Activated T-helper 17 cell treated with anti-CD3 and anti-CD28 coated beads, Interleukin-2, amount 50 U/mL, for 72 hours (primary cell): ENCODE data around the gene GSTP1. TPM values are rescaled to one million over a fixed set of nuclear protein-coding genes. Genes with fewer than 3 reads are reported as not detected.
"Not testable (repeated sequence)": the region's sequence is repeated elsewhere in the genome, so short reads cannot be mapped to it uniquely, and the experiment has no call there.

Source experiments
- ATAC-seq: fragments of 150-1000 bp; cut with Tn5 transposase; replicated peaks from 2 replicates; pipeline ENCODE4 v1.10.0; 2021; ENCODE audit warnings: mild to moderate bottlenecking, moderate library complexity
- H3K27ac Mint-ChIP-seq: one replicate; pipeline ENCODE4 v1.8.0; 2022; ENCODE audit warnings: mixed read lengths
- H3K27me3 Mint-ChIP-seq: one replicate; pipeline ENCODE4 v1.8.0; 2022; ENCODE audit warnings: mixed read lengths
- H3K36me3 Mint-ChIP-seq: one replicate; pipeline ENCODE4 v1.8.0; 2022; ENCODE audit warnings: low read depth, mild to moderate bottlenecking, mixed read lengths
- H3K4me1 Mint-ChIP-seq: one replicate; pipeline ENCODE4 v1.8.0; 2022; ENCODE audit warnings: mixed read lengths
- H3K4me3 Mint-ChIP-seq: one replicate; pipeline ENCODE4 v1.8.0; 2022; ENCODE audit warnings: mild to moderate bottlenecking, mixed read lengths
- H3K9me3 Mint-ChIP-seq: one replicate; pipeline ENCODE4 v1.8.0; 2022; ENCODE audit warnings: mixed read lengths
- total RNA-seq, 2 donors: library from RNA; stranded (reverse); gene quantifications; one replicate each; pipeline ENCODE4 v1.2.3, GENCODE V29; 2022

The GSTP1 gene
- total RNA-seq, result 100 to 1,000 TPM; 187 to 394 TPM

GRCh38 chr11:67583247-67584204, at the start of gene GSTP1:
Gene GSTP1, plus strand, starts transcription at chr11:67583812. Its CDS starts 32 bp downstream, at chr11:67583844.
- peak within 1 kb of the TSS; percentile 85 for H3K4me3 Mint-ChIP-seq
- H3K9me3 Mint-ChIP-seq, result no peaks in the 10 kb centered on the region
- peaks cover 28% of the 10 kb centered on the region for H3K36me3 Mint-ChIP-seq
- peaks cover 37% of the 10 kb centered on the region for H3K4me1 Mint-ChIP-seq
- no peaks in the 10 kb centered on the region for H3K27me3 Mint-ChIP-seq
- H3K27ac Mint-ChIP-seq, result peak within 1 kb of the TSS; percentile 76
- peak; percentile 86 for ATAC-seq

GRCh38 chr11:67534070-67534679, 49.4 kb upstream of the GSTP1 start:
- Mint-ChIP-seq H3K4me3 (no peak overlapping the region), H3K36me3 (no peaks in the 10 kb centered on the region), H3K27ac (no peak overlapping the region), H3K4me1 (no peaks in the 10 kb centered on the region), H3K27me3 (peaks cover 5% of the 10 kb centered on the region), H3K9me3 (peaks cover 5% of the 10 kb centered on the region)
- no peak for ATAC-seq

GRCh38 chr11:67535561-67535960, 48.1 kb upstream of the GSTP1 start:
- no peak for ATAC-seq
- no peaks in the 10 kb centered on the region for H3K4me1 Mint-ChIP-seq
- H3K27ac Mint-ChIP-seq, result no peak overlapping the region

GRCh38 chr11:67538306-67538705, 45.3 kb upstream of the GSTP1 start:
- H3K4me3 Mint-ChIP-seq, result no peak overlapping the region
- no peaks in the 10 kb centered on the region for H3K36me3 Mint-ChIP-seq
- peaks cover 5% of the 10 kb centered on the region for H3K27me3 Mint-ChIP-seq
- H3K27ac Mint-ChIP-seq, result no peak overlapping the region
- no peak for ATAC-seq
- no peaks in the 10 kb centered on the region for H3K4me1 Mint-ChIP-seq
- H3K9me3 Mint-ChIP-seq, result peaks cover 5% of the 10 kb centered on the region

More at GRCh38 chr11:67535561-67535960, 48.1 kb upstream of the GSTP1 start:
- H3K27me3 Mint-ChIP-seq, result peaks cover 5% of the 10 kb centered on the region
- H3K36me3 Mint-ChIP-seq, result no peaks in the 10 kb centered on the region
- no peak overlapping the region for H3K4me3 Mint-ChIP-seq
- peaks cover 5% of the 10 kb centered on the region for H3K9me3 Mint-ChIP-seq

GRCh38 chr11:67538823-67539505, 44.6 kb upstream of the GSTP1 start:
- peaks cover 1% of the 10 kb centered on the region for H3K27me3 Mint-ChIP-seq
- no peaks in the 10 kb centered on the region for H3K4me1 Mint-ChIP-seq
- no peak for ATAC-seq
- H3K36me3 Mint-ChIP-seq, result no peaks in the 10 kb centered on the region
- H3K27ac Mint-ChIP-seq, result no peak overlapping the region
- H3K4me3 Mint-ChIP-seq, result no peak overlapping the region
- H3K9me3 Mint-ChIP-seq, result peaks cover 1% of the 10 kb centered on the region

- ATAC-seq, result no peak
- Mint-ChIP-seq H3K9me3 (no peaks in the 10 kb centered on the region), H3K4me1 (no peaks in the 10 kb centered on the region), H3K27ac (no peak overlapping the region), H3K36me3 (no peaks in the 10 kb centered on the region), H3K4me3 (no peak overlapping the region), H3K27me3 (no peaks in the 10 kb centered on the region)
Observed at GRCh38 chr11:67539550-67539949, 44.1 kb upstream of the GSTP1 start.

GRCh38 chr11:67541198-67541597, 42.4 kb upstream of the GSTP1 start:
- Mint-ChIP-seq H3K27me3 (no peaks in the 10 kb centered on the region), H3K36me3 (no peaks in the 10 kb centered on the region), H3K27ac (no peak overlapping the region), H3K4me3 (no peak overlapping the region), H3K9me3 (no peaks in the 10 kb centered on the region), H3K4me1 (no peaks in the 10 kb centered on the region)
- no peak for ATAC-seq

- H3K9me3 Mint-ChIP-seq, result no peaks in the 10 kb centered on the region
- H3K27me3 Mint-ChIP-seq, result no peaks in the 10 kb centered on the region
- no peaks in the 10 kb centered on the region for H3K4me1 Mint-ChIP-seq
- H3K27ac Mint-ChIP-seq, result no peak overlapping the region
- H3K36me3 Mint-ChIP-seq, result no peaks in the 10 kb centered on the region
- no peak for ATAC-seq
- no peak overlapping the region for H3K4me3 Mint-ChIP-seq
Observed at GRCh38 chr11:67542169-67542568, 41.4 kb upstream of the GSTP1 start.

GRCh38 chr11:67542971-67543370, 40.6 kb upstream of the GSTP1 start:
- Mint-ChIP-seq H3K27ac (no peak overlapping the region), H3K4me3 (no peak overlapping the region), H3K4me1 (no peaks in the 10 kb centered on the region), H3K27me3 (no peaks in the 10 kb centered on the region), H3K36me3 (no peaks in the 10 kb centered on the region), H3K9me3 (no peaks in the 10 kb centered on the region)
- no peak for ATAC-seq

GRCh38 chr11:67543585-67543984, 40.0 kb upstream of the GSTP1 start:
- Mint-ChIP-seq H3K36me3 (no peaks in the 10 kb centered on the region), H3K9me3 (no peaks in the 10 kb centered on the region), H3K4me1 (no peaks in the 10 kb centered on the region), H3K4me3 (no peak overlapping the region), H3K27ac (no peak overlapping the region), H3K27me3 (no peaks in the 10 kb centered on the region)
- no peak for ATAC-seq

- Mint-ChIP-seq H3K36me3 (no peaks in the 10 kb centered on the region), H3K27ac (no peak overlapping the region), H3K4me1 (no peaks in the 10 kb centered on the region), H3K27me3 (no peaks in the 10 kb centered on the region), H3K4me3 (no peak overlapping the region), H3K9me3 (no peaks in the 10 kb centered on the region)
- ATAC-seq, result no peak
Observed at GRCh38 chr11:67544616-67545242, 38.9 kb upstream of the GSTP1 start.

- no peak for ATAC-seq
- Mint-ChIP-seq H3K4me3 (no peak overlapping the region), H3K27me3 (no peaks in the 10 kb centered on the region), H3K9me3 (no peaks in the 10 kb centered on the region), H3K36me3 (no peaks in the 10 kb centered on the region), H3K4me1 (no peaks in the 10 kb centered on the region), H3K27ac (no peak overlapping the region)
Observed at GRCh38 chr11:67545280-67545679, 38.3 kb upstream of the GSTP1 start.

GRCh38 chr11:67548112-67548511, 35.5 kb upstream of the GSTP1 start:
- H3K9me3 Mint-ChIP-seq, H3K36me3 Mint-ChIP-seq, H3K27me3 Mint-ChIP-seq, ATAC-seq, H3K27ac Mint-ChIP-seq, H3K4me1 Mint-ChIP-seq, H3K4me3 Mint-ChIP-seq: not testable (repeated sequence)

- Mint-ChIP-seq H3K36me3 (no peaks in the 10 kb centered on the region), H3K27me3 (no peaks in the 10 kb centered on the region), H3K4me1 (no peaks in the 10 kb centered on the region), H3K27ac (no peak overlapping the region), H3K4me3 (no peak overlapping the region), H3K9me3 (no peaks in the 10 kb centered on the region)
- ATAC-seq, result no peak
Observed at GRCh38 chr11:67548555-67549110, 35.0 kb upstream of the GSTP1 start.
